HK-2 (cell line): ENCODE data around the gene KCNIP1.

ENCODE experiments used
- DNase-seq: peaks from one replicate; pipeline ENCODE4 v3.0.0-alpha.2; 2018; ENCODE audit not compliant: unreplicated experiment

Gene KCNIP1

DNA sequence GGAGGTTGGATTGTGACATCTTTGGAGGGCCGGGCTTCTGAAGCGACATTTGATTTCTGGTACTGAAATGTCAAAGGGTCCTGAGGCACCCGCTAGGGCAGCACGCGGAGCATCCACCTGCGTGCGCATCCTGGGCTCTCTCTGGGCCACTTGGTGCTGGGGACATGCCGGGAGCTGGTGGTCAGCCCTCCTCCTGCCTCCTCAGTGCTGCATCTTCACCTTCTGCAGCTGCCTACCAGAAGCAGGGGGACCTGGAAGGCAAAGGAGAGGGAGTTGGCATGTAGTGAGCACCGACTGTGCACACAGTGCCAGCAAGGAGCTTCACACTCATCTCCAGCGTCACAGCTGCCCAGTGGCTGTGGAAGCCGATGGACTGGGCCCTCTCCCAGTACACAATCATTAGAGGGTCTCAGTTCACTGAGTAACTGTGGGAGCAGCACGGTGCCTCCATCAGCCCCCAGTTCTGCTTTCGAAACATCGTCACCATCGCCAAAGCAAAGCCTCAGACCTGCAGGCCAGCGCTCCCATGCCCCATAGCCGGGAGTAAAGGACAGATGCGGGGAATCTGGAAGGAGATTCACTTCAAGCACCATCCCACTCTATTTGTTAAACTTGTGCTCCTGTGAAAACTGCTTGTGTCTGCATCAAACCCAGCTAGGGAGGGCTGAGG is 138.4 kb downstream of the KCNIP1 start:
- no peak for DNase-seq

DNA sequence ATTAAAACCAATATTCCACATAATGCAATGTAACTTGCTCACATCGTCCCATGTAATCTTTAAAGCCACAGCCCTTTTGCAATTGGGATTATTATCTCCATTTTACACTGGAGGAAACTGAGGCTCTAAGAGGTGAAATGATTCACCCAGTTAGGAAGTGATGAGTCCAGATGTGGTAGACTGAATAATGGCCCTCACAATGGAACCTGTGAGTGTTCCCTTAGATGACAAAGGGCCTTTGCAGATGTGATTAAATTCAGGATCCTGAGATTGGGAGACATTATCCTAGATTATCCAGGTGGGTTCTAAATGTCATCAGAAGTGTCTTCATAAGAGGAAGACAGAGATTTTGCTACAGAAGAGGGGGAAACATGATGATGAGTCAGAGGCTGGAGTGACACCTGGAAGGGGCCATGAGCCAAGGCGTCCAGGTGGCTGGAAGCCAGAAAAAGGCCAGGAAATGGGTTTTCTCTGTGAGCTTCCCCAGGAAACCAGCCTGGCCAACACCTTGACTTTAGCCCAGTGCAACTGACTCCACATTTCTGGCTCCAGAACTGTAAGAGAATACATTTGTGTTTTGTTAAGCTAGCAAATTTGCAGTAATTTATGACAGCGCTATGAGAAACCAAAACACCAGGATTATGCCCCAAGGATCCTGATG is 139.1 kb downstream of the KCNIP1 start:
- DNase-seq = no peak

DNA sequence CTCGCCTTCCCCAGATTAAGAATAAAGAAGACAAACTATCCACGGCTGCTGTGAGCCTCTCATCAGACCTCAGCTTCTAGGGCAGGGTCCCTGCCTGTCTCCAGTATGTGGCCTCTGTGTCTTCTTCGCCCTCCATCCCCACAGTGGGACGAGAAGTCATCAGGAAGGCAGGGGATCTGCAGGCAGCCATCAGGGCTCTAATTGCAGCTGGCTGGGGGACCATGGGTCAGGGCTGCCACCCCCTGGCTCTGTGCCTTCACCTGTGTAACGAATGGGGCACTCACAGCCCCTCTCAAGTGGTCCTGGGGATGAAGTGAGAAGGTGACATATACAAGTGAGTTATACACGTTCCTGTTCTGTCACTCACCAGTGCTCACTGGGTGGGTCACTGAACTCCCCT is 139.8 kb downstream of the KCNIP1 start:
- no peak for DNase-seq

DNA sequence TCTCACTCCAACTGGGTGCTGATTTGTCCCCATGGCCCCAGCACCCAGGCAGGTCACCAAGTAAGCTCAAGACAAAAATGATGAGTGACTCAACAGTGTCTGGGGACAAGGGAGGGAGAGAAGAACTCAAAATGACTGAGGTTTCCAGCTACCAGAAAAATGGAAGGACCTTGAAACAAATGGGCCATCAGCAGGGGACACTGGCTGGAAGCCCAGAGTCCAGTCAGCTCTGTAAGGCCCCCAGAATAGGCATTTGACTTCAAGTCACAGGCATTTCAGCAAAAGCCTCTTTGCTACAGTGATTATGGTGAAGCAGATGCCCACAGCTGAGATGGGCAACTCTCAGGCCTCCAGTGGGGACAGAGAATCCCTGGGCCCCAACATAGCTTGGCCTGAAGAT is 140.7 kb downstream of the KCNIP1 start:
- DNase-seq = no peak

DNA sequence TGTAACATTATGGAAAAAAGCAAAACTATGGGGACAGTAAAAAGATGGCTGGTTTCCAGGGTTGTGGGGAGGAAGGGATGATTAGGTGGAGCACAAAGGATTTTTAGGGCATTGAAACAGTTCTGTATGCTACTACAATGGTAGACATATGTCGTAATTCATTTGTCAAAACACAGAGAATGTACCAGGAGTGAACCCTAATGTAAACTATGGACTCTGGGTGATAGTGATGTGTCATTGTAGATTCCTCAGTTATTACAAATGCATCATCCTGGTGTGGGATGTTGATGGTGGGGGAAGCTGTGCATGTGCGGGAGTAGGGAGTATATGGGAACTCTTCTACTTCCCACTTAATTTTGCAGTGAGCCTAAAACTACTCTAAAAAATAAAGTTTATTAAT is 144.7 kb downstream of the KCNIP1 start:
- no peak for DNase-seq

DNA sequence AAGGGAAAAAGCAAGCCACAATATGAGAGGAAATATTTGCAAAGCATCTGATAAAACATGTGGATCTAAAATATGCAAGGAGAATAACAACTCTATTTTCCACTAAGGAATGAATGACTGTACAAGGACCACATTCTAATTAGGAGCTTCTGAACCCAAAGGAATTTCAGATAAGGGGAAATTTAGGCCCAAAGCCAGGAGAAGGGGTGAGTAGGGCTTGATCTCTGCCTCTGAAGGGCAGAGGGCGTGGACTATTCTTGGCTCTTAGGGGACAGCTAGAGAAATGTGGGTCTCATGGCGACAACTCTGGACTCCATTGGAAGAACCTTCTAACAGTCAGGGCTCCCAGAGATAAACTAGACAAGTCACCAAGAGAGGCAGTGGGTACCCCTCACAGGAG is 147.0 kb downstream of the KCNIP1 start:
- no peak for DNase-seq

DNA sequence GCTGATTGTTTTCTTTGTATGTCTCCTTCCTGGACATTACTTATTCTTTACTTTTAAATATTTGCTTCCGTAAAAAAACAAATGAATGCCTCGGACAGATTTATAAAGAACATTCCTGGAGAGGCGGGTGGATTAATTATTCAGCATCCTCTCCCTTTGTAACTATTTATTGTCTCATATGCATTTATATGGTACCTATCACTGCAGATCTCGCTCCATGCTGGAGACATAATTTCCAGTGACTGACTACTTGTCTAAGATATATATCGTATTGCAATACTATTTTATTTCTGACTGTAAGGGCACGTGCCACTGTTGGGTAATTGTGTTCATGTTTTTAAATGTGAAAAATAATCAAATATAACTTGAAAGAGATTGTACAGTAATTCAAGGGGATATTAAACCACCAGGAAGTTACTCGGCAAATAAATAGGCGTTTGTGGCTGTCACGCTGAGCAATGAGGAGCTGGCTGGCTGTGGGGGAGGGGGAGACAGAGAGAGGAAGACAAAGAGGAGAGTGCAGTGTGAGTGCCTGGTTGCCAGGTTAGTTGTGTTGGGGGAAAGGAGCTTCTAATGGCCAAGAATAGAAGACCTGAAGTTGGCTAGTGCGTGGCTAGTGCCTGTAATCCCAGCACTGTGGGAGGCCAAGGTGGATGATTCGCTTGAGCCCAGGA is 147.9 kb downstream of the KCNIP1 start:
- no peak for DNase-seq

DNA sequence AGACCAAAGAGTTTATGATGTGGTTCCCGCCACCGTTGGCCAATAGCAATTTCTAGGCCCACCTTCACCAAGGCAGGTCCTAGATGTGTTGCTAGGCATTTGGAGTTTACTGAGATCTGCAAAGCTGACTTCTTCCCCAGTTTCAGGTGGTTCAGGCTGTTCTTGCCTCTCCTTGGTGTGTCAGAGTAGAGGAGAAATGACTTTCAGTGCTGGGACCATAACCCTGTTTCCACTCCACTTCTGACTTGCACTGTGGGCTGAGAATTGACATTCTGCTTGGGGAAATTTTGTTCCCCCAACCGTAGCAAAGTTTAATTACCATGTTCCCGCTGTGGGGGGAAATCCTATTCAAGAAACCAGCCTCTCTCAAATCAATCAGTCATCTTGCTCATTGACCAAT is 151.7 kb downstream of the KCNIP1 start:
- DNase-seq = no peak

DNA sequence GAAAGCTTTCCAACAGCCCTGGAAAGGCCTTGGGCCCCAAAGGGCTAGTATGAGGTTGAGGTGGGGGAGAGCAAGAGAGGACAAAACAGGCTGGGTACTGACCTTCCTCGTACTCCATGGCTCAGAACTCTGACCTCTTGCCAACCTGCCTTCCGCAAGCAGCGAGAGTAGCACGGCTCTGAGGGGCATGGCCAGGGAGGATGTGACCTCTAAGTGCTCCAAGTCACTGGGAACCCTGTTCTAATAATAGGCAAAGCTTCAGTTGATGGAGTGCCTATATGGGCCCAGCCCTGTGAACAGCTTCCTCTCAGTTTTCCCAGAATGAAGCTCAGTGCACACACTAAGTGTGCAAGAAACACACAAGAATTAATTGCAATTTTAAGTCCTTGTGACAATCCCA is 152.1 kb downstream of the KCNIP1 start:
- DNase-seq = no peak

DNA sequence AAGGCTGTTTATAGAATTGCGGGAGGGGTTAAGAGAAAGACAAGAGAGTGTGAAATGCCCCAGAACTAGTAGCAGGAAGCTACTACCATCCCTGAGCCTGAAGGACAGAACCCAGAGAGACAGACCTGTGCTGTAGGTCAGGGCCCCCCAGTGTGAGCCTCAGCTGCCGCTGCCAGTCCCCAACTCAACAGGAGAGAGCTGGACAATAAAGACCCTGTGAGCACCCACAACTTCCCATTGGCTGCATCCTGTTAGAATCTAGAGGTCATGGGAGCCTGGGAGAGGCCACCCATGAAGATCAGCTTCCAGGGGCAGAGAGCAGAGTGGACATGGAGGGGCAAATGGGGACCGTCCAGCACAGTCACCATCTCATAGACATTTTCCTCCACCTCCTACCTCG is 152.5 kb downstream of the KCNIP1 start:
- no peak for DNase-seq

DNA sequence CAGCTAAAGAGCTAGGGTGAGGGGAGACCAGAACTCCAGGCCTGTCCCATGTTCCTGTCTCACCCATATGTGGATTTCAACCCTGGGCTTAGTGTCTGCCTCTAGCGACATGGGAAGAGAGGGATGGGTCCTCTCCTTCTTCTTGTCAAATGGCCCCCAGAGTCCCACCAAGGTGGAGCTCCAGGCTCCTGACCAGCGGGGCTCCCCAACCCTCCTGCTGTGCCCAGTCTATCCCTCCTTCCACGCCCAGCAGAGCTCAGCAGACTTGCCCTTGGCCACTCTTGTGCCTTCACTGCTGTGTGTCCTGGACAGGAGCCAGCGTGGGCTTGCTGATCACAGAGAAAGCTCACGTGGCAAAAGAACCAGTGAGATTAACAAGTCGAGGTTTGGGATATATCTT is 156.7 kb downstream of the KCNIP1 start:
- no peak for DNase-seq

DNA sequence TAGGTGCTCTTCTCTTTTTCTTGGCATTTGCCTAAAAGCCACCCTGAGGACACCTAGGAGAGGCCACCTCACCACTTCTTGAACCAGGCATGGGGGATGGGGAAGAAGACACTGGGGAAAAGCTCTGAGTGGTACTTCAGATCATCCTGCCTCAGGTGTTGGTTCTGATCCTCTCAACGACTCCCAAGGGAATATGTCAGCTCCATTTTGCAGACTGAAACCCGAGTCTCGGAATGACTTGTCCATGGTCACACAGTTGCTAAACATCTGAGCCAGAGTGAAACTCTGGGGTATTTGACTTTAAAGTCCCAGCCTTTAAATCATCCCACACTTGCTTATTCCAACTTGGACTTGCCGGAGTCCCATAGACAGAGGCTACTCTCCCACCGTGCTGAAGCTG is 159.1 kb downstream of the KCNIP1 start:
- no peak for DNase-seq

DNA sequence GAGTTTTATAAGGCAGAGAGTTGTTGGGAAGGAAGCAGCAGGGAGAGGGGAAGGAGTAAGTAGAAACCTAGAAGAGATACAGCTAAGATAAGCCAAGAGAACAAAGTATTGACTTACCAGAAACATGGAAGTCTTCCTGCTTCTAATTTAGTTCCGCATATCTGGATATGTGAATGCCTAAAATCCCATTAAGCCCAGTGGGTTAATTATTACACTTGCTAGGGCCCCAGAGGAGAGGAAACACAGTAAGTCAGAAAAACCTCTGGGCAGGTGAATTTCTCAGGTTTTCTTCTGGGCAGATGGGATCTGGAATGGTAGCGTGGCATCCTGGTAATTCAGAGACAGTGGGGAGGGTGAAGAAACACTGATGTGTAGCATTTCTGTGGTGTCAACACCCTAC is 175.0 kb downstream of the KCNIP1 start:
- no peak for DNase-seq

DNA sequence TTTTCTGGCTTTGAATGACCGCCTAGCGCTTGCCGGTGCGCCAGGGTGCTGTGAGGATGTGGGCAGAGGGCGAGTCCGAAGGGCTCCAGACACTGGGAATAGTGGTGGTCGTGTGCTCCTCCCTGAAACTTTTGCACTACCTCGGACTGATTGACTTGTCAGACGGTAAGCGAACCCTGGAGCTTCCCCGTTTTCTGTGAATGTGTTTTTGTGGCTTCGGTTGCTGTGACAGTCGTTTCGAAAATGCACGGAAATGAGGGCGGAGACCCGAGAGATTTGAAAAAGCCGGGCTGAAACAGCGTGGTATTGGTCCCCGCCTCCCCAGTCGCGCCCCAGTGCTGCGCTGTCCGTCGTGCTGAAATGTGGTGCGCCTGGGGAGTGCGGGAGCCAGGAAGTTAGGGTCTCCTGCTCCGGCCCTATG is 177.2 kb downstream of the KCNIP1 start:
- DNase-seq = no peak

DNA sequence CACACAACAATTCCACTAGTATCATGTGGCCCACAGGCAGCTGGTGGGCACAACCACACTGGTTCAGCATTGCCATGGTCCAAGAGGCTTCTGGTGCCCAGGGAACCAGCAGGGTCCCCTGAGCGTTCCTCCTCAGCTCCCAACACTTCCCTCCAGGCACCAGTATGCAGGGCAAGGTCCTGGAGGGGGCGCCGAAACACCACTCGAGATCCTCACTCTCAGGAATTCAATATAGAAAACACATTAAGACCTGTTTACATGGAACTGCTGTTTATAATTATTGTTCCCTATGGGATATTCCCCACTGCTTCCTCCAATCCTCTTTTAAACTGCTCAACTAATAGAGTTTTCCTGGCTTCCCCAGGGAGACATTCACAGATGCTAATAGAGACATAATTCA is 187.8 kb downstream of the KCNIP1 start:
- no peak for DNase-seq

DNA sequence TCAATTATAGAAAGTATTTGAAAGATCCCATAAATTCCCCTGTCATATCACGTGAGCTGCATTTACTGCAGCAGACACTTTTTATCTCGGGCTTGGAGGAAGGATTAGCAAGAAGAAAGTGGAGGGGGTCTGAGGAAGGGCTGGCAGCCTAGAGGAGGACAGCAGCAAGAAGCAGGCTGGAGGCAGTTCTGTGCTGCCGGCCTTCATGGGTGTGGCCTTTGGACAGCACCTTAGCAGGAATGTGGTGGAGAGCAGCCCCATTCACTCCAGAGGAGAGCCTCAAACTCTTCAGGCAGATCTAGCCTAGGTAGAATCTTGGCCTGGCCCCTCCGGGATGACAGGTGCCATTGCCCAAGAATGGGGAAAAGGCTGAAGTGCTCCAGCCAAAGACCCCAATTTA is 189.9 kb downstream of the KCNIP1 start:
- no peak for DNase-seq

DNA sequence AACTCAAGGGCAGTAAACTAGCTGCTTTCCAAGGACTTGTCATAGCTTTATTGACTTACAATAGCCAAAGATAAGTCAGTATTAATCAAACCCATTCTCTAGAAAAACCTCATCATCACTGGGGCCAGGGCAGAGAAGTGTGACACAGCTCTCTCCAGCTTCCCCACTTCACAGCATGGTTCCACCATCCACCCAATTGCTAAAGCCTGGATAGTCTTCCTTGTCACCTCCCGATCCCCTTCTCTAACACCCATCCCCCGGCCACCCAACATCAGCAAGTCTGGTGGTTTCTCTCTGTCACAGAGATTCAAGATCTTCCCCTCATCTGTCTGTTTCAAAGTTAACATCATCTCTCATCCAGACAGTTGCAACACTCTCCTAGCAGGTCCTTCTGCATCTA is 191.1 kb downstream of the KCNIP1 start:
- no peak for DNase-seq

DNA sequence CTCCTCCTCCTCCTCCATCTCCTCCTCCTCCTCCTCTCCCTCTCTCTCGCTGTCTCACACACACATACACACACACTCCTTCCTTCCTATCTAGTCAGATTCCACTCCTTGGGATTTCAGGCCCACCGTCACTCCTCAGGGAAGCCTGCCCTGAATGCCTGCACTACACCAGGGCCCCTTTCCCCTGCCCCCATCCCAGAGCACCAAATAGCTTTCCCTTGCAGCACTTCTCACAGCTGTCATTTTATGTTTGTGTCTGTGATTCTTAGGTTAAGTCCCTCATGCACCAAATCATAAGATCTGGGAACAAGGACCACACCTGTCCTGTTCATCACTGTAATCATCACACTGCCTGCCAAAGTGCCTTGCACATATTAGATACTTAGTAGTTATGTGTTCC is 193.2 kb downstream of the KCNIP1 start:
- DNase-seq = no peak

DNA sequence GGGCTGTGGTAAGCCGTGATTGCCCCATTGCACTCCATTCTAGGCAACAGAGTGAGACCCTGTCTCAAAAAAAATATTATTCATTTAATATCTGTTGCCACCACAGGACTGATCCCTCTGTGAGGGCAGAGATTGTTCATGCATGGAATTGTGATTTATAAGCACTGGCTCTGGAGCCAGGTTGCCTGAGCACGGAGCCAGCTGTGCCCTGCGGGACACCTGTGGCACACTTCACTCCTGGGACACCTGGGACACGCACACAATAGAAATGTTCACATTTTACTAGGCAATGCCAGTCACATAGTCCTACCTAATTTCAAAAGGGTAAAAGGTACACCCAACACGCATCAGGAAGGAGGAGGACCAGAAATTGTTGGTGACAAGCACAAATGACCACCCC is 196.7 kb downstream of the KCNIP1 start:
- DNase-seq = no peak

DNA sequence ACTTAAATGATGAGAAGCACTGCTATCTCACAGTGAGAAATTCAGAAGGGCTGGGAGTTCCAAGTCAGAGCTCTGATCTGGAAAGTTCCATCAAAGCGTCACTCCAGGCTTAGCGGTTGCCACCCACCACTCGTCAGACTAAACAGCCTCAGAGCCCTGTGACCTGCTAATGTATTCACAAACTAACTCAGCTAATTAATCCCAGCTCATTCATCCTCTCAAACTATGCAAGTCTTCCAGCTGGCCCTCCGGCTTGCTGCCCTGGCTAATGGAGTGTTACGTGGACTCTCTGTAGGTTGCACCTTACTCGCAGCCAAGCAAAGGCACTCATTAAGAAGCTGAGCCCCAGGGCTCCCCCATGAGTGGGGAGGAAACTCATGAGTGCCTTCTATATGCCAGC is 197.5 kb downstream of the KCNIP1 start:
- no peak for DNase-seq

DNA sequence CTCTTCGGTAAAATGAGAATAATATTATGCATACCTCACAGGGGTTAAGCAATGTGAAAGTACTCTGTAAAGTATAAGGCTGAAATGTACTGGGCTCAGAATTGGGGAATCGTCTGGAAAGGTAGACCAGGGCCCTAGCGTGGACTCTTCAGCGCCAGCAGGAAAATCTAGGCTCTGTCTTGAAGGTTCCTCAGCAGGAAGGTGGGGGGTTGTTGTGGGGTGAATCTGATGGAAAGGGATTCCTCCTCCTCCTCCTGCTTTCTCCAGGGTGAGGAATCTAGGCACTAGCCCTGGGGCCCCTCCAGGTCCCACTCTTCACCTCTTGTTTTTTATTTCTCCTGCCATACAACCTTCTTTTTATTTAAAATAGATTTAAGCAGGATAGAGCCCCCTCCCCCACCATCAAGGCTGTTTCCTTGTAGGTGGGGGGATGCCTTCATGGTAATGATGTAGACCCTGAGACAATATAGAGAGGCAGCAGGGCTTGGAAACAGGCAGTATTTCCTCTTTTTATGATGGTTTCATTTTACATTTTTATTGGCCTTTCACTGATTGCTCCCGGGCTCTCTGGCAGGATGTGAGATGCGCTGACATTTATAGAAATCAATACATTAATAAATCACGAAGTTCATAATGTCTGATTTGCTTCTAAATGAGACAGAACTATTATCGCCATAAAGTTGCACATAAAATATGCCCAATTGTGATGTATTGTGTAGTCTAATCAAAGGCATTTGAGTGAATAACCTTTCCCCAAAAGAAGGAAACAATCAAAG is 200.8 kb downstream of the KCNIP1 start:
- no peak for DNase-seq

DNA sequence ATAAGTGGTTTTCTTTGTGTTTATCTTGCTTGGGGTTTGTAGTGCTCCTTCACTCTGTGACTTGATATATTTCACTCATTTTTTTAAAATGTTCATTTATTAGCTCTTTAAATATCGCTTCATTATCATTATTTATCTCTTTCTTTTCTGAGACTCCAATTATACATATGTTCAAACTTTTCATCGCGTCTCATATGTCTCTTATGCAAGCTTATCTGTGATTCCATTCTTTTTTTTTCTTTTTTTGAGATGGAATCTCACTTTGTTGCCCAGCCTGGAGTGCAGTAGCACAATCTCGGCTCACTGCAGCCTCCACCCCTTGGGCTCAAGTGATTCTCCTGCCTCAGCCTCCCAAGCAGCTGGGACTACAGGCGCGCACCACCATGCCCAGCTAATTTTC is 205.8 kb downstream of the KCNIP1 start:
- DNase-seq = no peak

DNA sequence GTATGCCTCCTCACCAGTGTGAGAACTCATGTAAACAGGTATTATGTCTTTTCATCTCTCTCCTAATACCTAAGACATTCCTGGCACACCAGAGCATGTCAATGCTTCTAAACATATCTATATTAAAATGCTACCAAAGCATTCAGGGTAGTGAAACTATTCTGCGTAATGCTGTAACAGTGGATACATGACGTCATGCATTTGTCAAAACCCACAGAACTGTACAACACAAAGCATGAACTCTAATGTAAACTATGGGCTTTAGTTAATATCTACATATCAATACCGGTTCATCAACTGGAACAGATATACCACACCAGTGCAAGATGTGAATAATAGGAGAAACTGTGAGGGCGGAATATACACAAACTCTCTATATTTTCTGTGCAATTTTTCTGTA is 207.5 kb downstream of the KCNIP1 start:
- DNase-seq = no peak
